Peyer's patch (tissue), 4 donors: ENCODE measurements around the gene RUBCN.
"Not testable (repeated sequence)": the region's sequence is repeated elsewhere in the genome, so short reads cannot be mapped to it uniquely, and the experiment has no call there.

ENCODE experiments used
- CTCF ChIP-seq, 6 experiments: fragments of 450-650 bp in 4 of 6; fragments of 200-600 bp in 2 of 6; sonication (generic) in 1 of 6; IDR thresholded peaks; one replicate each; pipeline ENCODE4 v1.5.1; 2017 to 2019; ENCODE audit warnings: antibody characterized with exemption in 6 of 6, mild to moderate bottlenecking in 3 of 6, moderate library complexity in 1 of 6
- POLR2A ChIP-seq, 2 donors: fragments of 450-650 bp; IDR thresholded peaks; one replicate each; pipeline ENCODE4 v1.5.1; 2017; ENCODE audit warnings: antibody characterized with exemption in 2 of 2, mild to moderate bottlenecking in 2 of 2, moderate library complexity in 2 of 2

DNA sequence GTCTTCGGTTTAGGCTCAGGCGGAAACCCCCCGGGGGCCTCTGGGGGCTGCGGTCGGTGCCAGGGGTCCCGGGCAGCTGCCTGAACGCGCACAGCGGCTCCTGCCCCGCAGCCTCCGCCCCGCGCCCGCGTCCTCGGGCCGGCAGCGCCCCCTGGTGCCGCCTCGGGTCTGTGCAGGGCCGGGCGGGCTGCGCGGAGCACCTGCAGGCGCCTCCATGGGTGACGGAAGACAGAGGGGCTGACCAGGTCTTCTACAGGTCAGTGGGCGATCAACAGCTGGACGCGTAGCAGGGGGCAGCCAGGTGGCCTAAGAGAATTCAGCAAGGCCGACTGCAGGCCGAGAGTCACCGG, 71.6 kb downstream of the RUBCN start:
- not testable (repeated sequence) for TF ChIP-seq CTCF, POLR2A (IDR thresholded peaks at IDR 0.05)
